Measurements from ENCODE around the gene SLC16A1.
"Not testable (repeated sequence)": the region's sequence is repeated elsewhere in the genome, so short reads cannot be mapped to it uniquely, and the experiment has no call there.

Gene SLC16A1

DNA sequence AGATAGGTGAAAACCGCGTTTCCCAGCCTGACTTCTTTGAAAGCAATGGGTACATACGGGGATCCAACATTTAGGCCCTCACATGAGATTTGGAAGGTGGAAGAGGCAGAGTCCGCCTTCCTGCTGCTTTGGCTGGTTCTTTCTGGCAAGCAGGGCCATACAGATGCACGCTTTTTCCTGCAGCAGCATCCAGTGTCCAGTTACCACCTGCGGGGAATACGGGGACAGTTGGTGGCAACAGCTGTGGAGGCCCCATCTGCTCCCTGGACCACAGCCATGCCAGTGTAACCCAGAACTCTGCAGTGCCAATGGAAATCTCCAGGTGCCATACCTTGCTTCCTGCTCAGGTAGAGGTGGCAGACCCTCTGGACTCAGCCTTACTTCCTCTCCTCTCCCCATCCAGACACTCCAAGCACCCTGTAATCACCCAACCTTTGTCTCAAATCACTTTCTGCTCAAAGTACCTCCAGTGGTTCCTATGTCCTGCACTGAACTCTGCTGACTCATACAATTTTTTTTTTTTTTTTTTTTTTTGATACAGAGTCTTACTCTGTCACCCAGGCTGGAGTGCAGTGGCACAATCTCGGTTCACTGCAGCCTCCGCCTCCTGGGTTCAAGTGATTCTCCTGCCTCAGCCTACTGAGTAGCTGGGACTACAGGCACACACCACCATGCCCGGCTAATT is 68.3 kb downstream of the SLC16A1 start:
- no peaks in the 10 kb centered on the region for H3K27me3 ChIP-seq
- no peak overlapping the region for H3K4me3 ChIP-seq
- H3K36me3 ChIP-seq, result no peaks in the 10 kb centered on the region
- H3K27ac ChIP-seq, result no peak overlapping the region
- DNase-seq, result no peak
- intact Hi-C loops (cut with DNase I; ENCODE audit: low total_unique reads), result no loop called here
- H3K4me1 ChIP-seq, result no peaks in the 10 kb centered on the region
- TF ChIP-seq, protein P1, sequence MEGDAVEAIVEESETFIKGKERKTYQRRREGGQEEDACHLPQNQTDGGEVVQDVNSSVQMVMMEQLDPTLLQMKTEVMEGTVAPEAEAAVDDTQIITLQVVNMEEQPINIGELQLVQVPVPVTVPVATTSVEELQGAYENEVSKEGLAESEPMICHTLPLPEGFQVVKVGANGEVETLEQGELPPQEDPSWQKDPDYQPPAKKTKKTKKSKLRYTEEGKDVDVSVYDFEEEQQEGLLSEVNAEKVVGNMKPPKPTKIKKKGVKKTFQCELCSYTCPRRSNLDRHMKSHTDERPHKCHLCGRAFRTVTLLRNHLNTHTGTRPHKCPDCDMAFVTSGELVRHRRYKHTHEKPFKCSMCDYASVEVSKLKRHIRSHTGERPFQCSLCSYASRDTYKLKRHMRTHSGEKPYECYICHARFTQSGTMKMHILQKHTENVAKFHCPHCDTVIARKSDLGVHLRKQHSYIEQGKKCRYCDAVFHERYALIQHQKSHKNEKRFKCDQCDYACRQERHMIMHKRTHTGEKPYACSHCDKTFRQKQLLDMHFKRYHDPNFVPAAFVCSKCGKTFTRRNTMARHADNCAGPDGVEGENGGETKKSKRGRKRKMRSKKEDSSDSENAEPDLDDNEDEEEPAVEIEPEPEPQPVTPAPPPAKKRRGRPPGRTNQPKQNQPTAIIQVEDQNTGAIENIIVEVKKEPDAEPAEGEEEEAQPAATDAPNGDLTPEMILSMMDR (IDR thresholded peaks at IDR 0.05), result no peak
- no peaks in the 10 kb centered on the region for H3K9me3 ChIP-seq

DNA sequence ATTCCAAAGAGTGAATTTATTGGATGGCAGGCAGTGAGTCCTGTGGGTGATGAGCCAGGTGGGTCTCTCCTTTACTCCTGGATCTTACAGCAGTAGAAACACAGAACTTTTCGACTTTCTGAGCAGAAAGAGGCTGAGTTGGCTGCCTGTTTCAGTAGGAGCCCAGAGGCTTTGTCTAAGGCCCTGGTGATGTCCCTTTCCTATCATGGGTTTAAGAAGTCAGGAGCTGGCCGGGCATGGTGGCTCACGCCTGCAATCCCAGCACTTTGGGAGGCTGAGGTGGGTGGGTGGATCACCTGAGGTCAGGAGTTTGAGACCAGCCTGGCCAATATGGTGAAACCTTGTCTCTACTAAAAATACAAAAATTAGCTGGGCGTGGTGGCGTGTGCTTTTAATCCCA is 71.0 kb downstream of the SLC16A1 start:
- H3K27ac ChIP-seq; H3K9me3 ChIP-seq; H3K4me3 ChIP-seq; H3K4me1 ChIP-seq; H3K27me3 ChIP-seq; DNase-seq; intact Hi-C loops (cut with DNase I; ENCODE audit: low total_unique reads); H3K36me3 ChIP-seq: not testable (repeated sequence)

- no peaks in the 10 kb centered on the region for H3K36me3 ChIP-seq
- H3K4me1 ChIP-seq, result no peaks in the 10 kb centered on the region
- no peaks in the 10 kb centered on the region for H3K27me3 ChIP-seq
- TF ChIP-seq, protein P1 (IDR thresholded peaks at IDR 0.05), result no peak
- no peak overlapping the region for H3K27ac ChIP-seq
- H3K4me3 ChIP-seq, result no peak overlapping the region
- no peak for DNase-seq
- H3K9me3 ChIP-seq, result no peaks in the 10 kb centered on the region
- intact Hi-C loops (cut with DNase I; ENCODE audit: low total_unique reads), result no loop called here
Measured at GRCh38 chr1:112882271-112882744, 73.7 kb downstream of the SLC16A1 start.

DNA sequence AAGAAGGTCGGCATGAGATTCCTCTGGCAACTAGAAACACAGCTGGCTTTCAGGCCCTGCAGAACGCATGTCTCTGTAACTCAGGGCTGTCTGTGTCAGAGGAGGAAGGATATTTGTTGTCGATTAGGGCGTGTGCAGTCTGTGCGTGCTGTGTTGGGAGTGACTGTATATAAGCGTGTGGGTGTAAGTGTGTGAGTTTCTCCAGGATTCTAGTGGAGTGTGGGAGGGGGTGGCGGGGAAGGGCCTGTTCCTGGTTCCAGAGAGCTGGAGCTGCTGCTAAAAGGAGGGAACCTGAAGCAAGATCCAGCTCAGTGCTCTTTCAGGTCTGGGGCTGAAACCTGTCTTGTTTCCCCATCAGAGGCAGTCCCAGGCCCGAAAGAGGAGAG is 74.3 kb downstream of the SLC16A1 start:
- H3K27ac ChIP-seq, result no peak overlapping the region
- H3K4me1 ChIP-seq, result no peaks in the 10 kb centered on the region
- intact Hi-C loops (cut with DNase I; ENCODE audit: low total_unique reads), result loop anchor here (2.0 kb wide), 1 partner anchor 161 kb away; no protein-coding TSS in a partner anchor
- H3K4me3 ChIP-seq, result no peak overlapping the region
- no peaks in the 10 kb centered on the region for H3K36me3 ChIP-seq
- no peaks in the 10 kb centered on the region for H3K27me3 ChIP-seq
- no peak for DNase-seq
- no peaks in the 10 kb centered on the region for H3K9me3 ChIP-seq
- TF ChIP-seq, protein P1 (IDR thresholded peaks at IDR 0.05), result no peak

DNA sequence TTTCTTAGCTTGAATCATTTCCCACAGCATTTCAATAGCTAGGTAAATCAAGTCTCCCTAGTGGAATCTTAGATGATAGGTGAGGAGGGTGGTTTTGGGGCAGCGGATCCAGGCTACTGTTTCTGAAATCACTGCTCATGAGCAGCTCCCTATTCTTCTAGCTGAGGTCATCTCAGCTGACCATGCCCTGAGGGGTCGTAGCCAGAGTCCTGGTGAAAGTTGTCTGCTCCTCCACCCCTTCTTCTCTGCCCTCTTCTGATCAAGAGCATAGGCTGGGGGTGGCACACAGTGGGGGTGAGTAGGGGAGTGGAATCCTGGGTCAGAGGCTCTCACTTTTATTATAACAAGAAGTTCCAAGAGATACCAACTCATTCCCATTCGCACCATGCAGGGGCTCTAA is 76.2 kb downstream of the SLC16A1 start:
- H3K36me3 ChIP-seq, result no peaks in the 10 kb centered on the region
- no peaks in the 10 kb centered on the region for H3K27me3 ChIP-seq
- H3K27ac ChIP-seq, result no peak overlapping the region
- intact Hi-C loops (cut with DNase I; ENCODE audit: low total_unique reads), result loop anchor here (2.0 to 5.0 kb wide), 2 partner anchors 163 to 393 kb away; no protein-coding TSS in a partner anchor
- no peak overlapping the region for H3K4me3 ChIP-seq
- no peak for DNase-seq
- no peaks in the 10 kb centered on the region for H3K9me3 ChIP-seq
- TF ChIP-seq, protein P1 (IDR thresholded peaks at IDR 0.05), result no peak
- no peaks in the 10 kb centered on the region for H3K4me1 ChIP-seq

GRCh38 chr1:112878321-112878720 is 77.7 kb downstream of the SLC16A1 start:
- intact Hi-C loops (cut with DNase I; ENCODE audit: low total_unique reads), result loop anchor here (5.0 kb wide), 1 partner anchor 391 kb away; no protein-coding TSS in a partner anchor
- H3K27me3 ChIP-seq, result no peaks in the 10 kb centered on the region
- no peak overlapping the region for H3K27ac ChIP-seq
- no peaks in the 10 kb centered on the region for H3K36me3 ChIP-seq
- H3K4me3 ChIP-seq, result no peak overlapping the region
- no peaks in the 10 kb centered on the region for H3K9me3 ChIP-seq
- TF ChIP-seq, protein P1 (IDR thresholded peaks at IDR 0.05), result no peak
- no peaks in the 10 kb centered on the region for H3K4me1 ChIP-seq
- no peak for DNase-seq
